Lower leg skin (tissue), 4 donors: Measurements from ENCODE around the gene HIPK2. TPM values are rescaled to one million over a fixed set of nuclear protein-coding genes. Genes with fewer than 3 reads are reported as not detected.

Experiments used
- DNase-seq, 2 donors: peaks; one replicate each; pipeline ENCODE4 v3.0.0-alpha.2; 2019; ENCODE audit warnings: low spot score in 2 of 2
- H3K4me3 ChIP-seq: fragments of 200-600 bp; sonication (generic); 2 replicates; pipeline ENCODE4 v1.5.1; 2017; ENCODE audit warnings: mild to moderate bottlenecking, low read depth; ENCODE audit not compliant: poor library complexity, severe bottlenecking
- CTCF ChIP-seq, 3 donors: fragments of 450-650 bp; IDR thresholded peaks; one replicate each; pipeline ENCODE4 v1.5.1; 2016; ENCODE audit warnings: antibody characterized with exemption in 3 of 3, mild to moderate bottlenecking in 3 of 3, moderate library complexity in 2 of 3
- POLR2A ChIP-seq, 2 donors: fragments of 450-650 bp; IDR thresholded peaks; one replicate each; pipeline ENCODE4 v1.6.1; 2016 to 2017; ENCODE audit warnings: antibody characterized with exemption in 2 of 2, mild to moderate bottlenecking in 1 of 2, moderate library complexity in 1 of 2
- WGBS, 2 donors: methylation state at CpG; one replicate each; pipeline ENCODE4 v1.1.5; 2018; 5-methylcytosine and 5-hydroxymethylcytosine counted together
- intact Hi-C: fragments of 100-400 bp; cut with DNase I; formaldehyde crosslinking; loops from one replicate; pipeline ENCODE4 v1.15.0; 2023; ENCODE audit warnings: low total_unique reads
- total RNA-seq, 4 donors: library from RNA; depleted of rRNA; stranded (reverse); fragments of >200 nt; gene quantifications; one replicate each; pipeline ENCODE4 v1.1.0, GENCODE V29; 2016

The HIPK2 gene
- total RNA-seq, 4 donors from 2014 or later: 4.5 to 14.9 (median 10.4) TPM

DNA sequence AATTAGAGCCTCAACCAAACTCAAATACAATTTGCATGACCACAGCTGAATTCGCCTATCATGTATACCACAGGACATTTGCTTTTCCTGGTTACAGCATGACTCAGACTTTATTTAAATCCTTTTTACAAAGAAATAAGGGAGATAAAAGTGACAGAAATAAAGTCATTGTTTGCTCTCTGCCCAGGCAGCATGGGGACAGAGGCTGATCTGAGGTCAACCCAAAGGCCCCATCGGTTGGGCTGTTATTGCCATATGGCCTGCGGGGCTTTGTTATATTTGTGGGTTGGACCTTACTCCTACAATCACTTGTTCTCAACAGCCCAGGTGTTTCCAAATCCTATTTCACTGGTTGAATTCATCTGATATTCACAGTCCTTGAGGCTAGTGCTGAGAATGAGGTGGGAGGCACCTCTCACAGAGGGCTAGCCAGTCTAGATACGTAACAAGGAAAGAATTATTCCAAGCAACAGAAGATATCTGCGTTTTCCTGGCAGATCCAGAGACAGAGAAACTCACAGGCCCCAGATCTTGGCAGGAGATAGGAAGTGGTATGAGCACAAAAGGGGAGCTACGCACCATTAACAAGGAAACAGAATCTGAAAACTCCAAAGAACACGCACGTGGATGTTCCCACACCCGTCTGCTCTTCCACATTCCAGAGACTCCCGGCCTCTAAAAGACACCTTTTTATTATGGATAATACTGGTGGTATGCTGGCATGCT, 117.3 kb downstream of the HIPK2 start:
- 58 to 72% methylated on average over 10 of the region's 10 CpGs for WGBS, 2 donors
- H3K4me3 ChIP-seq: no peak overlapping the region

GRCh38 chr7:139659922-139660316, 117.9 kb downstream of the HIPK2 start:
- DNase-seq: no peak
- intact Hi-C loops: no loop called here

More for the DNA sequence above, 117.3 kb downstream of the HIPK2 start:
- TF ChIP-seq CTCF (IDR thresholded peaks at IDR 0.05): no peak
- no peak for TF ChIP-seq POLR2A (IDR thresholded peaks at IDR 0.05)
- intact Hi-C loops: no loop called here
- no peak for DNase-seq

GRCh38 chr7:139658908-139659675, 118.7 kb downstream of the HIPK2 start:
- WGBS, 2 donors: 80 to 81% methylated on average over 14 of the region's 14 CpGs
- H3K4me3 ChIP-seq: no peak overlapping the region
- no peak for DNase-seq
- TF ChIP-seq POLR2A (IDR thresholded peaks at IDR 0.05): no peak
- TF ChIP-seq CTCF (IDR thresholded peaks at IDR 0.05): no peak
- intact Hi-C loops: no loop called here

More at GRCh38 chr7:139659922-139660316, 117.9 kb downstream of the HIPK2 start:
- 87 to 91% methylated on average over 2 of the region's 2 CpGs for WGBS, 2 donors
- no peak for TF ChIP-seq CTCF (IDR thresholded peaks at IDR 0.05)
- no peak for TF ChIP-seq POLR2A (IDR thresholded peaks at IDR 0.05)
- H3K4me3 ChIP-seq: no peak overlapping the region

DNA sequence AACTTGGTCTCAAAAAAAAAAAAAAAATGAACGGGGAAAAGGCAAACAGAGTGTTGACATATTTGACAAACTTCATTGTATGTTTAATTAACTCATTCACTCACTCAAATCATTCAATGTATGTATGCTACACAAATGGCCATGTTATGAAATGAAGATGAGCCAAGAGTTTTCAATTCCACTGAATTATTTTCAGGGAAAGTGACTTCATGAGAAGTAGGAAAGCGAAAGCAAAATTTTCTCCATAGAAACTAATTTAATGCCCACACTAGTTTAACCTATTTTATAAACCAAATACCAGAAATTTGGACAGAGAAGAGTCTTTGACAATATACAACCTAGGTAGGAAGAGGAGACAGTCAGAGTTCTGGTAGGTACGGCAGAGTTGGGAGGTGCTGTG, 119.5 kb downstream of the HIPK2 start:
- no peak overlapping the region for H3K4me3 ChIP-seq
- TF ChIP-seq CTCF (IDR thresholded peaks at IDR 0.05): no peak
- no peak for TF ChIP-seq POLR2A (IDR thresholded peaks at IDR 0.05)
- DNase-seq: no peak
- intact Hi-C loops: no loop called here
- WGBS, 2 donors: 81 to 82% methylated on average over 3 of the region's 3 CpGs

- 58 to 73% methylated on average over 1 of the region's 1 CpG for WGBS, 2 donors
- intact Hi-C loops: no loop called here
- no peak for DNase-seq
- no peak for TF ChIP-seq CTCF (IDR thresholded peaks at IDR 0.05)
- no peak for TF ChIP-seq POLR2A (IDR thresholded peaks at IDR 0.05)
- no peak overlapping the region for H3K4me3 ChIP-seq
Measured at GRCh38 chr7:139657725-139658124, 120.1 kb downstream of the HIPK2 start.
